CD4-positive, alpha-beta T cell (primary cell): Measurements from ENCODE around the gene ANTXR1. TPM values are rescaled to one million over a fixed set of nuclear protein-coding genes. Genes with fewer than 3 reads are reported as not detected.

Experiments
- ATAC-seq: fragments of 200-7000 bp; cut with Tn5 transposase; one replicate; pipeline ENCODE4 v1.10.0; 2022; ENCODE audit warnings: mild to moderate bottlenecking; ENCODE audit not compliant: poor library complexity
- CTCF ChIA-PET: fragments of 350-600 bp; sonication (Branson Sonifier 250); formaldehyde crosslinking; loops from one replicate; lab custom pipeline; 2021; ENCODE audit warnings: antibody characterized with exemption, inconsistent platforms; lab: Charles Lee
- POLR2A ChIA-PET: fragments of 350-600 bp; sonication (Branson Sonifier 250); formaldehyde crosslinking; loops from one replicate; lab custom pipeline; 2021; ENCODE audit warnings: antibody characterized with exemption, inconsistent platforms; lab: Charles Lee
- DNase-seq, 14 experiments: peaks; one replicate each; pipeline ENCODE4 v3.0.0-alpha.2; 2013 to 2020; ENCODE audit warnings: mixed read lengths in 2 of 14
- H3K27ac ChIP-seq, 2 donors: one replicate each; pipeline versions ENCODE4 v1.5.1 to v1.7.0; 2013; ENCODE audit warnings: low read length in 2 of 2, low read depth in 1 of 2, mild to moderate bottlenecking in 1 of 2
- H3K27me3 ChIP-seq, 2 experiments: 1 replicate in 1 of 2; 2 replicates in 1 of 2; pipeline versions ENCODE4 v1.6.1 to v1.7.0; 2013; ENCODE audit warnings: low read length in 2 of 2, control low read depth in 1 of 2, mild to moderate bottlenecking in 1 of 2, moderate library complexity in 1 of 2; ENCODE audit not compliant: insufficient read depth in 2 of 2, control insufficient read depth in 1 of 2
- H3K36me3 ChIP-seq: one replicate; pipeline ENCODE4 v1.6.1; 2013; ENCODE audit warnings: low read length, control low read depth; ENCODE audit not compliant: insufficient read depth
- H3K4me1 ChIP-seq: one replicate; pipeline ENCODE4 v1.6.1; 2013; ENCODE audit warnings: low read length, control low read depth; ENCODE audit not compliant: insufficient read depth
- H3K4me3 ChIP-seq: one replicate; pipeline ENCODE4 v1.5.1; 2013; ENCODE audit warnings: mild to moderate bottlenecking, low read length, moderate library complexity
- H3K9me3 ChIP-seq, 2 experiments: 1 replicate in 1 of 2; 2 replicates in 1 of 2; pipeline versions ENCODE4 v1.6.1 to v1.7.0; 2013; ENCODE audit warnings: low read length in 2 of 2, mild to moderate bottlenecking in 2 of 2, control low read depth in 1 of 2, moderate library complexity in 1 of 2; ENCODE audit not compliant: control insufficient read depth in 1 of 2, insufficient read depth in 1 of 2
- H3K27ac Mint-ChIP-seq: one replicate; pipeline ENCODE4 v1.8.0; 2020; ENCODE audit warnings: mixed read lengths
- H3K27me3 Mint-ChIP-seq: one replicate; pipeline ENCODE4 v1.8.0; 2021; ENCODE audit warnings: mixed read lengths
- H3K36me3 Mint-ChIP-seq: one replicate; pipeline ENCODE4 v1.8.0; 2021; ENCODE audit warnings: low read depth, mixed read lengths
- H3K4me1 Mint-ChIP-seq: one replicate; pipeline ENCODE4 v1.8.0; 2021; ENCODE audit warnings: low read depth, mixed read lengths
- H3K4me3 Mint-ChIP-seq: one replicate; pipeline ENCODE4 v1.8.0; 2020; ENCODE audit warnings: mild to moderate bottlenecking, mixed read lengths
- H3K9me3 Mint-ChIP-seq: one replicate; pipeline ENCODE4 v1.8.0; 2020; ENCODE audit warnings: mixed read lengths
- CTCF ChIP-seq: fragments of 200-600 bp; IDR thresholded peaks from one replicate; pipeline ENCODE4 v1.8.0; 2022; ENCODE audit warnings: antibody characterized with exemption, mild to moderate bottlenecking
- intact Hi-C, 2 experiments: fragments of 100-400 bp; cut with DNase I in 1 of 2; cut with micrococcal nuclease in 1 of 2; formaldehyde crosslinking; loops; one replicate each; pipeline versions ENCODE4 v1.15.1 to v1.9.0; 2023 to 2025; cut with DNase I, micrococcal nuclease
- total RNA-seq, 174 experiments: library from RNA in 2 of 174; stranded (reverse) in 2 of 174; gene quantifications; one replicate each; pipeline ENCODE4 v1.2.3 and lab custom pipeline; 2021 to 2026

The ANTXR1 gene
- total RNA-seq, 2 experiments from 2014 or later = not detected

- ChIA-PET CTCF (no interaction called here), POLR2A (no interaction called here)
- no peaks in the 10 kb centered on the region for H3K36me3 Mint-ChIP-seq
- Histone ChIP-seq H3K27ac (no peak overlapping the region), H3K36me3 (no peaks in the 10 kb centered on the region), H3K27me3 (peaks cover 12 to 19% of the 10 kb centered on the region in 2 experiments), H3K4me1 (no peaks in the 10 kb centered on the region), H3K9me3 (no peaks in the 10 kb centered on the region), H3K4me3 (no peak overlapping the region)
- no peak overlapping the region for H3K27ac Mint-ChIP-seq
- no peaks in the 10 kb centered on the region for H3K4me1 Mint-ChIP-seq
- no peak overlapping the region for H3K4me3 Mint-ChIP-seq
- H3K9me3 Mint-ChIP-seq = no peaks in the 10 kb centered on the region
- ATAC-seq = no peak
- DNase-seq = peak in 2 of 14 experiments; percentile 1 to 12
- H3K27me3 Mint-ChIP-seq = peaks cover 51% of the 10 kb centered on the region
- no peak for TF ChIP-seq CTCF
- intact Hi-C loops = no loop called here
Measured at GRCh38 chr2:69272803-69273471, 260.0 kb downstream of the ANTXR1 start.

- Histone ChIP-seq H3K4me1 (no peaks in the 10 kb centered on the region), H3K36me3 (no peaks in the 10 kb centered on the region), H3K9me3 (no peaks in the 10 kb centered on the region), H3K27ac (no peak overlapping the region), H3K4me3 (no peak overlapping the region), H3K27me3 (peaks cover 12 to 19% of the 10 kb centered on the region in 2 experiments)
- DNase-seq (no peak), ATAC-seq (no peak)
- no peak overlapping the region for H3K27ac Mint-ChIP-seq
- H3K4me3 Mint-ChIP-seq = no peak overlapping the region
- no peaks in the 10 kb centered on the region for H3K36me3 Mint-ChIP-seq
- H3K4me1 Mint-ChIP-seq = no peaks in the 10 kb centered on the region
- POLR2A ChIA-PET = no interaction called here
- H3K27me3 Mint-ChIP-seq = peaks cover 38% of the 10 kb centered on the region
- intact Hi-C loops = no loop called here
- CTCF ChIA-PET = interaction anchor here (0.6 kb wide), 1 partner anchor 10 kb away, joined by 3 read pairs; no protein-coding TSS in a partner anchor
- no peaks in the 10 kb centered on the region for H3K9me3 Mint-ChIP-seq
- TF ChIP-seq CTCF = no peak
Measured at GRCh38 chr2:69275490-69275889, 262.5 kb downstream of the ANTXR1 start.

- no peak for ATAC-seq
- H3K27ac ChIP-seq = no peak overlapping the region
- Mint-ChIP-seq H3K4me3 (no peak overlapping the region), H3K4me1 (no peaks in the 10 kb centered on the region), H3K36me3 (no peaks in the 10 kb centered on the region), H3K27ac (no peak overlapping the region), H3K9me3 (no peaks in the 10 kb centered on the region), H3K27me3 (peaks cover 19% of the 10 kb centered on the region)
- TF ChIP-seq CTCF = no peak
- ChIA-PET POLR2A (no interaction called here), CTCF (no interaction called here)
- intact Hi-C loops = no loop called here
- H3K36me3 ChIP-seq = no peaks in the 10 kb centered on the region
- H3K4me1 ChIP-seq = no peaks in the 10 kb centered on the region
- H3K4me3 ChIP-seq = no peak overlapping the region
- H3K27me3 ChIP-seq = peaks cover 3 to 11% of the 10 kb centered on the region in 2 experiments
- no peak for DNase-seq
- H3K9me3 ChIP-seq = no peaks in the 10 kb centered on the region
Measured at GRCh38 chr2:69278366-69278765, 265.4 kb downstream of the ANTXR1 start.
